NCI-H226 (cell line): ENCODE measurements around the gene TSG101.
A peak's percentile ranks its signal among the peaks of the same experiment; 100 is the strongest.

ENCODE experiments used
- DNase-seq: peaks from one replicate; pipeline ENCODE4 v3.0.0-alpha.2; 2015

Gene TSG101, protein sequence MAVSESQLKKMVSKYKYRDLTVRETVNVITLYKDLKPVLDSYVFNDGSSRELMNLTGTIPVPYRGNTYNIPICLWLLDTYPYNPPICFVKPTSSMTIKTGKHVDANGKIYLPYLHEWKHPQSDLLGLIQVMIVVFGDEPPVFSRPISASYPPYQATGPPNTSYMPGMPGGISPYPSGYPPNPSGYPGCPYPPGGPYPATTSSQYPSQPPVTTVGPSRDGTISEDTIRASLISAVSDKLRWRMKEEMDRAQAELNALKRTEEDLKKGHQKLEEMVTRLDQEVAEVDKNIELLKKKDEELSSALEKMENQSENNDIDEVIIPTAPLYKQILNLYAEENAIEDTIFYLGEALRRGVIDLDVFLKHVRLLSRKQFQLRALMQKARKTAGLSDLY

GRCh38 chr11:18526521-18527296 is at the start of gene TSG101:
Gene TSG101 (minus strand): TSS chr11:18526942. CDS start chr11:18526816, 126 bp downstream.
- DNase-seq: peak; percentile 90

- DNase-seq: no peak
Observed at GRCh38 chr11:18575361-18575760, 48.6 kb upstream of the TSG101 start.

DNA sequence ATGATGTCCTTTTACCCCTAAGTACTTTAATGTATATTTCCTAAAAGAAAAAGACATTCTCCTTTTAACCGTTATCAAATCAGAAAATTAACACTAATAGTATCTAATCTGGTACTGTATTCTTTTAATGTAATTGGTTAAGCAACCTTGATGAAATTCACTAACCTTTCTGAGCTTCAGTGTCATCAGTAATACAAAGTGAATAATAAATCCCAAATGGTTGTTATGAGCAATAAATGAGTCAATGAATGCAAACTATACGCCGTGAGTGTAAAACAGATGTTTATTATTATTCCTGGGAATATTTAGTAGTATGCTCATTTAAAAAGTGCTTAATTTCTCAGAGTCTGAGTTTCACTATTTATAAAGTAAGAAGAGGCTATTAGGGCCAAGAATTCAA is 40.3 kb upstream of the TSG101 start:
- no peak for DNase-seq

DNA sequence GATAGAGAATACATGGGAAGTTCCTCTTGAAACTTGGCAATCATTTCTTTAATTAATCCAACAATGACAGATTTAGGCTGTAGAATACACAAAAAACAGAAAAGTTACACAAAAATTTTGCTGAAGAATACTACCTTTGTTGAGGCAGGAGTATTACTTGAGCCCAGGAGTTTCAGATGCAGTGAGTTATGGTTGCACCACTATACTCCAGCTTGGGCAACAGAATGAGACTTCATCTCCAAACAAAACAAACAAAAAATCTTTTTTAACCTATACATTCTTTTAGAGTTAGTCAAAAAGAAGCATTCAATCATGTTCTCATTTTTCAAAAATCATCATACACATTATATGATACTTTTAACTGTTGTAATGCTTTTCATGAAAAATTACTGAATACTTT is 39.7 kb upstream of the TSG101 start:
- no peak for DNase-seq

- DNase-seq: no peak
Observed at GRCh38 chr11:18564149-18564548, 37.4 kb upstream of the TSG101 start.

- DNase-seq: peak; percentile 26
Observed at GRCh38 chr11:18563090-18563730, 36.5 kb upstream of the TSG101 start.

DNA sequence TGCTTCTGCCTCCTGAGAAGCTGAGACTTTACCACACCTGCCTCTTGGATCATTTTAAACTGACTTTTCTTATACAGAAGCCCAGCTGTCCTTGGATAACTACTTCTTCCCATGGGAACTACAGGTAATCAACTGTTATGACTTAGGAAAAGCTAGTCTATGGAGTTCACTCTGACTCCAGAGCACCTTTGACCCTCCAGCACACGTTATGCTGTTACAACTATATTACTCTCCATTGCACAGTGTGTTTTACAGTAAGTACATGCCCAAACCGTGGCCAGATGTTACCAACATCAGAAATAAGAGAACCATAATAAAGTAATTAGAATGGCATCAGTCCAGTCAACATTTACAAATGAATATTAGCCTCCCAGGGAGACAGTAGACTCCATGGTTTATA is 21.3 kb upstream of the TSG101 start:
- no peak for DNase-seq

DNA sequence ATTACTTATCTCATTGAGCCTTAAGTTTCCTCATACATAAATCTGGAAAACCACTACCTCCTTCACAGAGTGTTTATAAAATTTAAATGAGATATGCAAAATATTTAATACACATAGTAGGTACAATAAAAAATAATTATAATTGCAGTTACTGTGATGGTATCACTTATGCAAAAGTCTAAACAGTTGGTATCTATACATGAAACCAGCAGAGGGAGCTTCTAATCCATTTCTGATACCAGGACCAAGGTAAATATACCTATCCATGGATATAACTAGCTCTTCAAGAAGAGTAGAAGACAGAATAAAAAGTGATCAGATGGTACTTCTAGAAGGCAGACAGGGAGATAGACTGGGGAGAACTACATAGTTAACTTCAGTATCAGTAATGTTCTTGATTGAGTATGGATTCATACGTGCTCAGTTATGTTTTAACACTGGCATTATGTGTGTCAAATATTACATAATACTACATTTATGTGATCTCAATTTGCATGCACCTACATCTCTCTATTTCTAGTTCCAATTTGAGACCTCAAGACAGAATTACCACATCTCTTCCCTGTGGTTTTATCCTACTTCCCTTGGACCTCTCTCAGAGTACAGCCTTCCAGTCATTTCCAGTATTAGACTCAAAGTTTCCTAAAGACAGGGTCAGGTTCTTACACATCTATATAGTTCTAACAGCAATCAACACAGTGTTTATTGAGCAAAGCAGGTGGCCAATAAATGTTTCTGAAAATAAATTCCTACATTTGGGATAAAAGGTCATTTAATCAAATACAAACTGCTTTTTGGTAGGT is 13.7 kb upstream of the TSG101 start:
- no peak for DNase-seq

DNA sequence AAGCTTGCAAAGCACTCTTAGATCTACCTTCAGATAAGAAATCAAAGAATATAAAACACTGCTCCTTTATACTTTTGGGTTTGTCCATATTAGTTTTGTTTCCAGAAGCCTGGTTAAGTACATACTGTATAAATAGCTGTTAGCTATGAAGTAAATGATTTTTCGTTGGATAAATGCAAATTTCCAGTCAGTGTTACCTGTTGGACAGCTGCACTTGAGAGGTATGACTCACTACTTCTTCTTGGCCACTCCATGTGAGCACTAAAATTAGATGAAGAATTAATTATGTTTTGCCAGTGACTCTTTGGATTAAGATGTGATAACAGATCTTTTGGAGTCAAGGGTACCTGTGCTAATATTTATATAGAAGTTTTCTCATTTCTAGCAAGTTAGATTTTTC is 9.5 kb upstream of the TSG101 start:
- DNase-seq: no peak

- no peak for DNase-seq
Observed at GRCh38 chr11:18534245-18534644, 7.5 kb upstream of the TSG101 start.

DNA sequence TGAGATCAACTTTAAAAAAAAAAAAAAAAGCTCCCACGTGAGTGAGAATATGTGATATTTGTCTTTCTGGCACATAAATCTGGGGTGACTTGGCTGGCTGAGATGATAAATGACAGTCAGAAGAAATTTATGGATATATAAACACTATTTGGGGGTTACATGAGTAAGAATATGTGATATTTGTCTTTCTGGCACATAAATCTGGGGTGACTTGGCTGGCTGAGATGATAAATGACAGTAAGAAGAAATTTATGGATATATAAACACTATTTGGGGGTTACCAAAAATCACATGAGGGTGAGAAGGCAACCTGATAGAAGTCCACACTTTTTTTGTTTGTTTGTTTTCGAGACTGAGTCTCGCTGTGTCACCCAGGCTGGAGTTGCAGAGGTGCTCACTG is 6.6 kb upstream of the TSG101 start:
- no peak for DNase-seq

GRCh38 chr11:18527512-18527911 is 770 bp upstream of the TSG101 start:
- no peak for DNase-seq

GRCh38 chr11:18526130-18526520 is 617 bp downstream of the TSG101 start:
- DNase-seq: no peak

GRCh38 chr11:18524248-18524647 is 2.5 kb downstream of the TSG101 start:
- DNase-seq: no peak

DNA sequence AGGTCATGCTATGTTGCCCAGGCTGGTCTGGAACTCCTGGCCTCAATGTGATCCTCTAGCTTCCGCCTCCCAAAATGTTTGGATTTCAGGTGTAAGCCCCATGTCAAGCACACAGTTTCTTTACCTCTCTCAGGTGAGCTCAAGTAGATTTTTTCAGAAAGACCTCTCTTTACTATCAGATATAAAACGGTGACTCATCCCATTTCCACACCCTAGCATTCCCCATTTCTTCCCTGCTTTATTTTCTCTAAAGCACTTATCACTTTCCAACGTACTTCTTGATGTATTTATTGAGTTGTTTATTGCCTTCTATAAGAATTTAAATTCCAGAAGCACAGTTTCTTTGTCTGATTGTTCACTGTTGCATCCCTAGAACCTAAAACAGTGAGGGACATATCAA is 3.7 kb downstream of the TSG101 start:
- no peak for DNase-seq

- DNase-seq: no peak
Observed at GRCh38 chr11:18522388-18522787, 4.4 kb downstream of the TSG101 start.

GRCh38 chr11:18521122-18521521 is 5.6 kb downstream of the TSG101 start:
- DNase-seq: no peak

DNA sequence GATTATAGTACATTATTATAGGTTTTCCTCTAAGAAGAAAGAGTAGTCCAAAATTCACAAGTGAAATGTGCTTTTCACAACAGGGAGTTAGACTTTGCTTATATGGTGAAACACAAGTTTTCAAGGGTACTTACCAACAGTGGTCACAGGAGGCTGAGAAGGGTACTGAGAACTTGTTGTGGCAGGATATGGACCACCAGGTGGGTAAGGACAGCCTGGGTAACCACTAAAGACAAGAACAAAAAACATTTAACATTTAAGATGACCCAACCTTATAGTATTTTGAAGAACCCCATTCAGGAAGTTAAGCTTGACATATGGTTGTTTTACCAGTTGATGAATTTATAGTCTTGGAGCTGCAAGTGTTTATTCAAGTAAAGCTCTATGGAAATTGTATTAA is 24.4 kb downstream of the TSG101 start:
- no peak for DNase-seq

GRCh38 chr11:18501629-18502028 is 25.1 kb downstream of the TSG101 start:
- DNase-seq: no peak

DNA sequence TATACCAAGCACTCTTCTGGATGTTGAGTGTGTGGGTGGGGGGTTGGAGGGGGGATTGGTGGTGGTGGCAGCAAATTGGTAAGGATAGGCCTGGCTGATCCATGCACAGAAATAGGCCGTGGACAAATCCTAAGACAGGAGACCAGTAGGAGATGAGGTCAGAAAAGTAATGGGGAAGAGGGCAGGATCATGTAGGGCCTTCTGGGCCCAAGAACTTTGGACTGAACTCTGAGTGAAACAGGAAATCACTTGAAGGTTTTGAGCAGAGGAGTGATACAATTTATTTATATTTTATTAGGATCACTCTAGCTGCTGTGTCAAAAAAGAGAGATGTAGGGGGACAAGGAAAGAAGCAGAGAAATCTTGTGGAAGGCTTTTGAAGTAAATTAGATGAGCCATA is 28.7 kb downstream of the TSG101 start:
- DNase-seq: no peak

GRCh38 chr11:18495703-18496102 is 31.0 kb downstream of the TSG101 start:
- no peak for DNase-seq

DNA sequence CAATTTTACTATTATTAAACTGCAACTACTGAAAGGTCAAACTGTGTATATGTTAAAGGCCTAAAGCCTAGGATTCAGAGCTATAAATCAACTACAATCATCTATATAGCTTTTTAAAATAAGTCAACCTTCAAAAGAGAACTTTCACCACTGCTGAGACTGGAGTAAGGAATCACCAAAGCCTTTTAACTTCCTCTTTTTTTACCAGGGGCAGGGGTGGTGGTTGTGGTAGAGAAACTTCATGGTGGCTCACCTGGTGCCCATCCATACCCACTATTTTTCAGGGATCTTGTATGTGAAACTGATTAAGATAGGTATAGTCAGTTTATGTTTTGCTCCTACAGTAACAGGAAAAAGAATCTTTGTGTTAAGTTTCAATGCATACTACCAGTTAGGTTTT is 31.5 kb downstream of the TSG101 start:
- DNase-seq: no peak

GRCh38 chr11:18493310-18493709 is 33.4 kb downstream of the TSG101 start:
- no peak for DNase-seq
